NB4 (cell line): ENCODE results near the gene NPAS3.

Experiments
- DNase-seq: peaks from one replicate; pipeline ENCODE4 v3.0.0; 2010; ENCODE audit warnings: low read depth
- H3K4me3 ChIP-seq: one replicate; pipeline ENCODE4 v1.5.1; 2011; ENCODE audit warnings: mild to moderate bottlenecking, low read depth, low read length, moderate library complexity
- CTCF ChIP-seq: IDR thresholded peaks from one replicate; pipeline ENCODE4 v1.5.1; 2012; ENCODE audit warnings: low read depth, low read length
- MAX ChIP-seq: IDR thresholded peaks from 2 replicates; pipeline ENCODE4 v1.6.1; 2011; ENCODE audit warnings: low read depth, low read length
- MYC ChIP-seq: IDR thresholded peaks from 2 replicates; pipeline ENCODE4 v1.6.1; 2011; ENCODE audit warnings: low read depth, low read length
- POLR2A ChIP-seq: IDR thresholded peaks from 2 replicates; pipeline ENCODE4 v1.6.1; 2011; ENCODE audit warnings: mild to moderate bottlenecking; ENCODE audit not compliant: insufficient read length; ENCODE audit errors: extremely low read depth

NPAS3 gene

GRCh38 chr14:33653308-33653695, 714.6 kb downstream of the NPAS3 start:
- TF ChIP-seq POLR2A (no peak), MAX (no peak), MYC (no peak), CTCF (no peak)
- no peak for DNase-seq
- no peak overlapping the region for H3K4me3 ChIP-seq

GRCh38 chr14:33655421-33655820, 716.7 kb downstream of the NPAS3 start:
- TF ChIP-seq MYC (no peak), POLR2A (no peak), MAX (no peak), CTCF (no peak)
- no peak for DNase-seq
- no peak overlapping the region for H3K4me3 ChIP-seq

GRCh38 chr14:33657476-33657875, 718.8 kb downstream of the NPAS3 start:
- H3K4me3 ChIP-seq = no peak overlapping the region
- TF ChIP-seq CTCF (no peak), MAX (no peak)
- no peak for DNase-seq

- no peak for DNase-seq
- TF ChIP-seq CTCF (no peak), POLR2A (no peak), MAX (no peak), MYC (no peak)
- no peak overlapping the region for H3K4me3 ChIP-seq
Observed at GRCh38 chr14:33660248-33660647, 721.6 kb downstream of the NPAS3 start.

GRCh38 chr14:33661101-33661500, 722.4 kb downstream of the NPAS3 start:
- TF ChIP-seq CTCF (no peak), MAX (no peak), POLR2A (no peak), MYC (no peak)
- no peak overlapping the region for H3K4me3 ChIP-seq
- no peak for DNase-seq

- H3K4me3 ChIP-seq = no peak overlapping the region
- no peak for DNase-seq
- TF ChIP-seq POLR2A (no peak), CTCF (no peak), MYC (no peak), MAX (no peak)
Observed at GRCh38 chr14:33668066-33668465, 729.4 kb downstream of the NPAS3 start.
